Stimulated activated CD4-positive, alpha-beta T cell treated with anti-CD3 and anti-CD28 coated beads, Interleukin-2, amount 100 ng/mL, for 4 hours (primary cell): ENCODE measurements around the gene CHSY1.
"Not testable (repeated sequence)": the region's sequence is repeated elsewhere in the genome, so short reads cannot be mapped to it uniquely, and the experiment has no call there.

Experiments
- DNase-seq: peaks from one replicate; pipeline ENCODE4 v3.0.0-alpha.2; 2020; ENCODE audit warnings: low read depth

CHSY1 gene

DNA sequence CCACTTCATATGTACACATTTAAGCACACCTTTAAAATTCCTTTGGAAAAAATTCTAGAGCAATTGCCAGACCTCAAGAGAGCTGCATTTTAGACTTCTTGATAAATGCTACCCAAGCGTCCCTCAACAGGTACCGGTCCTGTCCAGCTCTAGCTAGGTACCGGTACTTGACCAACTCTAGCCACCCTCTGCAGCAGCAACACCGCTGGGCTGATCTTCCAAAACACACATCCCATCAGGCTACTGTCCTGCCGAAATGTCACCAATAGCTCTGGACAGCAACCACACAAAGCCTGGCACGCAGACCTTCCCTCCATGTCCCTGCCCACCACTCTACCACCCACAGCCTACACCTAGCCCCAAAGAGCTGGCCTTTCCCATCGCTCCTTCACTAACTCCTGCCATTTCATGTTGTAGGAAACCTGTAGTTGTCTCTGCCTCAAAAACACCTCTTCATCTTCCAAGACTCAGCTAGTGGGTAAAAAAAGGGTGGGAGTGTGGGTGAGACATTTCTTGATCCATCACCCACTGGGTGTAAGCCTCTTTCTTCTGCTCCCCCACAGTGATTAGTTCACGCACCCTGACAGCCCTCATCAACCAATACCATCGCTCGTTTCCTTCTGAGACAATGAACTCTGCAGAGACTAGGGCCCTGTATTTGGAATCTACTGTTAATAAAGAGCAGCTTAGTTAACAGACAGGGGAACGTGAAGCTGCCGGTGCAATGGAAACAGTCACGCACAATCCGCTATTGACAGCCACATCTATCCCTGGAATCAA, 6.8 kb downstream of the CHSY1 start:
- no peak for DNase-seq

- DNase-seq = no peak
Observed at GRCh38 chr15:101244036-101244781, 7.6 kb downstream of the CHSY1 start.

DNA sequence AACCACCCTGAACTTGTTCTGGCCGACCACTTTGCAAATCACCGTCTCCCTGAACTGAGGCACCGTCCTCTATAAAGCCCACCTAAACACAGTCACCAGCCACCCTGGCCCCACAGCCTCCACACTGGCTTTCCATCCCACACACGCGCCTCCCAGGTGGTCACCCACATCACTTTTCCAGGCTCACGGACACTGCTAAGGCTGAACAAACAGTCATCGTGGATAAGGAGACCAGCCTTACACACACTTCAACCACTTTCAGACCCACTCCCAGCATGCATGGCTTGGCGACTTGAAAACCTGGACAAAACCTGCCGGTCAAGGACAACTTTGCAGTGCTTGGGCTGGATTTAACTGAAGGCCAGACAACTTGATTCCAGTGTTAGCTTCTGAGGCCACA, 8.4 kb downstream of the CHSY1 start:
- DNase-seq = no peak

DNA sequence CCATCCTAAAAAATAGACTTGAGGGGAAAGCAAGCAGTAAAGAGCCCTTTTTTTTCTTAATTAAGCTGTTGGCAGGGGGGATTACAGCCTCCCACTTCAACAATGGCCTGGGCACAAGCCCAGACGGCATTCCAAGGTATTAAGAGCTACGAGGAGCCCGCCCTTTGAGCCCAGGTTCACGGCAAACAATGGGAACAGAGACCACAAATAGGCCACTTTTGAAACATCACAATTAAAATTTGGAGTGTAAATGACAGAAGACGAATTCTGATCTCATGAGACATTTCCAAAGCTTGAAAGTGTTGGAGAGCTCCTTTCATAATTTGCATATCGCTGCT, 8.9 kb downstream of the CHSY1 start:
- DNase-seq = no peak

GRCh38 chr15:101242160-101242998, 9.5 kb downstream of the CHSY1 start:
- no peak for DNase-seq

DNA sequence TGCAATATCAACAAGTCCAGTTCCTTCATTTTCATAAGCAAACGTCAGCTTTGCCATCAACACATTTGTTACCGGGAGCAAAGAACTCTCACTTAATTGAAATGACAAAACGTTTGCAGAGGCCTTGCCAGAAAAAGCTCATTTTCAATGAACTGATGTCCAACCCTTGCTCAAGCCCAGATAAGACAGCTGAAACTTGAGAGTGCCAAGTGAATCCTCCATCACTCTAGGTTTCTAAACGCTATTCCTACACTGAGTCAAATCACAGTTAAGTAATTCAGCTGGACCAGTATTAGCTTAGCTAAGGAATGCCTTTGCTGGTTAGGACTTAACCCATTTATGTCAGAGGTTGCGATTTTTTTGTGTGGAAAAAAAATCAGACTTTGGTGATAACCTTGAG, 11.5 kb downstream of the CHSY1 start:
- no peak for DNase-seq

GRCh38 chr15:101239724-101240136, 12.1 kb downstream of the CHSY1 start:
- no peak for DNase-seq

DNA sequence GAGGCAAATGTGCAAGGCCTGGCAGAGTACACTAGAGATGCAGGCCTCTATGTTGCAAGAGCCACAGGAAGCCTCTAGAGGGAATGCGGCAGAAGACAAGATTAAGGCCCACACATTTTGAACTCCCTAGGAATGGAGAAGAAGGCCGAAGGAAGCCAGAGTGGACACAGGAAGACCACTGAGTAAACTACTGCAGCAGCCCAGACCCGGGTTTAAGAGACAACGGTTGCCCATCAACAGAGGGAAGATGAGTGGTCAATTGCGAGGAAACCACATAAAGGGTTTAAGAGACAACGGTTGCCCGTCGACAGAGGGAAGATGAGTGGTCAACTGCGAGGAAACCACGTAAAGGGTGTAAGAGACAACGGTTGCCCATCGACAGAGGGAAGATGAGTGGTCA, 14.6 kb downstream of the CHSY1 start:
- DNase-seq = no peak

- no peak for DNase-seq
Observed at GRCh38 chr15:101233651-101234280, 18.1 kb downstream of the CHSY1 start.

DNA sequence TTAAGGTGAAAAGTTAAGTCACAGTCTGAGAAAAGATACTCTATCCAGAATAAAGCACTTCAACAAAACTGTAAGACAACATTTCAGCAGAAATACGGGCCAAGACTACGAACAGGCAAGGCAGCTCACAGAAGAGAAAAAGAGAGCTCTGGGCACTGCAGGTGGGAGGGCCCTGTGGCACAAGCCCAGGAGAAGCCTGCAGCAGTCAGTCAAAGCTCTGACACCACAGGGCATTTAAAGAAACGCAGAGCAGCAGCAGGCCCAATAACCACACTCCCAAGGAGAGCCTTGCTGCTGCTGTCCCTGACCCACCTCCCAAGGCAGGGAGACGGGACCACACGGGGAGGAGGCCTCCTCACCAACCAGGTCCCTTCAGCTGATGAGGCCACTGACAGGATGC, 19.2 kb downstream of the CHSY1 start:
- DNase-seq = no peak

- DNase-seq = no peak
Observed at GRCh38 chr15:101228313-101228712, 23.5 kb downstream of the CHSY1 start.

GRCh38 chr15:101225658-101226057, 26.2 kb downstream of the CHSY1 start:
- no peak for DNase-seq

- no peak for DNase-seq
Observed at GRCh38 chr15:101221902-101222301, 29.9 kb downstream of the CHSY1 start.

DNA sequence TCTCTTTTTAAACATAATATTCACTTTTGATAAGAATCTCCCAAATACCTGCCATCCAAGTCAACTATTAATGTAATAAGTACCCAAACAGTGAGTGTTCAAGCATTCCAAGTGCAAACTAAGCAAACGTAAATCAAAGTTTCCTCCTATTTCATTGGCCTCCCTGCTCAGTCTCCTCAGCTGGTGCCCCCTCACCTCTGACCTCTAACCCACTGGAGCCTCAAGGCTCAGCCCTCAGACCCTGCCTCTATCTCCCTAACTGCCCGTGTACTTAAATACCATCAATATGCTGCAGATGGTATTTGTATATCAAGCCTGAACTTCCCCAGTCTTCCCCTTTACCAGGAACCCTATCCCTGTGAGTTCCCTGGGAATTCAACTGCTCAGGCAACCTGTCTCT, 31.8 kb downstream of the CHSY1 start:
- no peak for DNase-seq

GRCh38 chr15:101219441-101219840, 32.4 kb downstream of the CHSY1 start:
- no peak for DNase-seq

GRCh38 chr15:101217446-101217845, 34.4 kb downstream of the CHSY1 start:
- no peak for DNase-seq

- DNase-seq = no peak
Observed at GRCh38 chr15:101216100-101216499, 35.7 kb downstream of the CHSY1 start.

DNA sequence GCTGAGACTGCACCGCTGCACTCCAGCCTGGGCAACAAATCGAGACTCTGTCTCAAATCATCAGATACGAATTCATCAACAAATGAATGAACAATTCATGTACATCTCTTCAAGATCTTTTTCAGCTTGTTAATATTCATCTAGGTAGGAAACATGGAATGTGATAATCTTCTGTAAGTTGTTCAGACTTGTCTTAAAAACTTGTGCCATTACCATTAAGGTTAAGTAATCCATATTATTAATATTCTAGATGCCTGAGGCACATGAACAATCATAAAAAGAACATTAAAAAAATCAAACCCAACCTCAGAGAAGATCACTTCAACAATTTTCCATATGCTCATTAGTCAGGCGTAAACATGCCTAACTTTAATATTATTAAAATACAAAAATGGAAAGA, 36.2 kb downstream of the CHSY1 start:
- no peak for DNase-seq

GRCh38 chr15:101214435-101215097, 37.3 kb downstream of the CHSY1 start:
- DNase-seq = not testable (repeated sequence)

- no peak for DNase-seq
Observed at GRCh38 chr15:101213570-101213969, 38.3 kb downstream of the CHSY1 start.

GRCh38 chr15:101213147-101213546, 38.7 kb downstream of the CHSY1 start:
- DNase-seq = no peak

GRCh38 chr15:101211897-101212296, 40.0 kb downstream of the CHSY1 start:
- no peak for DNase-seq
